Neural cell (in vitro differentiated cells): Measurements from ENCODE around the gene AMZ2. TPM values are rescaled to one million over a fixed set of nuclear protein-coding genes. Genes with fewer than 3 reads are reported as not detected.
"Not testable (repeated sequence)": the region's sequence is repeated elsewhere in the genome, so short reads cannot be mapped to it uniquely, and the experiment has no call there.

ENCODE experiments used
- H2AFZ ChIP-seq: fragments of 200-600, 300-800 bp; sonication (generic), shearing (Covaris generic); 2 replicates; pipeline ENCODE4 v1.6.0; 2014; ENCODE audit warnings: low read depth, mild to moderate bottlenecking, antibody characterized with exemption, low read length, moderate library complexity
- H3F3A ChIP-seq: fragments of 200-600 bp; shearing (Covaris generic); 2 replicates; pipeline ENCODE4 v1.6.1; 2016; ENCODE audit warnings: mild to moderate bottlenecking, moderate library complexity, mixed read lengths, antibody characterized with exemption, low read length; ENCODE audit not compliant: insufficient read depth, poor library complexity, severe bottlenecking
- H3K27ac ChIP-seq: fragments of 200-600, 300-800 bp; sonication (generic), shearing (Covaris generic); 2 replicates; pipeline ENCODE4 v1.5.1; 2014; ENCODE audit warnings: mild to moderate bottlenecking, low read length, moderate library complexity
- H3K27me3 ChIP-seq: fragments of 300-800, 200-600 bp; sonication (generic), shearing (Covaris generic); 2 replicates; pipeline ENCODE4 v1.6.0; 2014; ENCODE audit warnings: mild to moderate bottlenecking, low read depth, low read length, moderate library complexity; ENCODE audit not compliant: insufficient read depth
- H3K36me3 ChIP-seq: fragments of 300-800, 200-600 bp; sonication (generic), shearing (Covaris generic); 2 replicates; pipeline ENCODE4 v1.5.1; 2014; ENCODE audit warnings: mild to moderate bottlenecking, antibody characterized with exemption, low read length, moderate library complexity; ENCODE audit not compliant: insufficient read depth
- H3K4me2 ChIP-seq: fragments of 300-800, 200-600 bp; sonication (generic), shearing (Covaris generic); 2 replicates; pipeline ENCODE4 v1.6.0; 2014; ENCODE audit warnings: mild to moderate bottlenecking, low read length
- H3K4me3 ChIP-seq: fragments of 300-800, 200-600 bp; sonication (generic), shearing (Covaris generic); 2 replicates; pipeline ENCODE4 v1.5.1; 2014; ENCODE audit warnings: mild to moderate bottlenecking, low read length, moderate library complexity
- H3K79me2 ChIP-seq: fragments of 200-600 bp; shearing (Covaris generic); replicated peaks from 2 replicates; pipeline ENCODE4 v1.6.0; 2014; ENCODE audit warnings: mild to moderate bottlenecking, low read length, moderate library complexity; ENCODE audit not compliant: insufficient read depth
- H3K9ac ChIP-seq: fragments of 300-800, 200-600 bp; sonication (generic), shearing (Covaris generic); 2 replicates; pipeline ENCODE4 v1.6.1; 2016; ENCODE audit warnings: mild to moderate bottlenecking, low read length, mixed read lengths
- H3K9me2 ChIP-seq: fragments of 200-600 bp; shearing (Covaris generic); 2 replicates; pipeline ENCODE4 v1.6.1; 2016; ENCODE audit warnings: mild to moderate bottlenecking, low read length, mixed read lengths; ENCODE audit not compliant: insufficient read depth
- H3K9me3 ChIP-seq: fragments of 200-600, 300-800 bp; sonication (generic), shearing (Covaris generic); 2 replicates; pipeline ENCODE4 v1.6.1; 2016; ENCODE audit warnings: mild to moderate bottlenecking, mixed run types, low read length, moderate library complexity, mixed read lengths
- H4K20me1 ChIP-seq: fragments of 200-600 bp; shearing (Covaris generic); 2 replicates; pipeline ENCODE4 v1.6.1; 2016; ENCODE audit warnings: mild to moderate bottlenecking, mixed run types; ENCODE audit not compliant: insufficient read depth
- EP300 ChIP-seq: fragments of 450-650 bp; conservative IDR thresholded peaks from 2 replicates; pipeline ENCODE4 v1.6.1; 2014; ENCODE audit warnings: antibody characterized with exemption, mild to moderate bottlenecking, moderate library complexity; ENCODE audit not compliant: poor library complexity, severe bottlenecking
- EZH2 ChIP-seq: fragments of 200-600, 300-800 bp; shearing (Covaris generic), sonication (generic); IDR thresholded peaks from 2 replicates; pipeline ENCODE4 v1.6.1; 2014; ENCODE audit warnings: antibody characterized with exemption, low read length, borderline replicate concordance, mild to moderate bottlenecking; ENCODE audit not compliant: insufficient read depth, poor library complexity, severe bottlenecking
- MXI1 ChIP-seq: fragments of 450-650 bp; conservative IDR thresholded peaks from 2 replicates; pipeline ENCODE4 v1.6.1; 2014; ENCODE audit warnings: antibody characterized with exemption, mild to moderate bottlenecking; ENCODE audit not compliant: poor library complexity, severe bottlenecking
- POLR2AphosphoS5 ChIP-seq: IDR thresholded peaks from 2 replicates; pipeline ENCODE4 v1.6.1; 2012
- RAD21 ChIP-seq: fragments of 450-650 bp; conservative IDR thresholded peaks from 2 replicates; pipeline ENCODE4 v1.6.1; 2014; ENCODE audit warnings: antibody characterized with exemption, mild to moderate bottlenecking, moderate library complexity
- REST ChIP-seq: IDR thresholded peaks from 2 replicates; pipeline ENCODE4 v1.6.1; 2012; ENCODE audit warnings: borderline replicate concordance
- SMC3 ChIP-seq: fragments of 450-650 bp; conservative IDR thresholded peaks from 2 replicates; pipeline ENCODE4 v1.6.1; 2014; ENCODE audit warnings: antibody characterized with exemption, mild to moderate bottlenecking, moderate library complexity; ENCODE audit not compliant: poor library complexity
- TAF1 ChIP-seq: IDR thresholded peaks from 2 replicates; pipeline ENCODE4 v1.6.1; 2012; ENCODE audit warnings: low read depth
- polyA plus RNA-seq: library from polyadenylated mRNA; depleted of rRNA; stranded (reverse); fragments of >200 nt; gene quantifications from 2 replicates; pipeline ENCODE4 v1.2.3, GENCODE V29; 2014
- TF ChIP-seq, protein P1 (sequence below): fragments of 450-650 bp; IDR thresholded peaks from 2 replicates; pipeline ENCODE4 v1.5.1; 2014; ENCODE audit warnings: antibody characterized with exemption, mild to moderate bottlenecking, moderate library complexity; ENCODE audit not compliant: poor library complexity, severe bottlenecking

Gene AMZ2
- polyA plus RNA-seq, 1 donor from 2014 or later: 158 TPM

DNA sequence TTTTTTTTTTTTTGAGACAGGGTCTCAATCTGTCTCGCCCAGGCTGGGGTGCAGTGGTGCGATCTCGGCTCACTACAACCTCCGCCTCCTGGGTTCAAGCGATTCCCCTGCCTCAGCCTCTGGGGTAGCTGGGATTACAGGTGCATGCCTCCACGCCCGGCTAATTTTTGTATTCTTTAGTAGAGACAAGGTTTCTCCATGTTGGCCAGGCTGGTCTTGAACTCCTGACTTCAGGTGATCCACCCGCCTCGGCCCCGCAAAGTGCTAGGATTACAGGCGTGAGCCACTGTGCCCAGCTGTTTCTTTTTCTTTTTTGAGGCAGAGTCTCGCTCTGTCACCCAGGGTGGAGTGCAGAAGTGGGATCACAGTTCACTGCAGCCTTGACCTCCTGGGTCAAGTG, 27.1 kb upstream of the AMZ2 start:
- H3F3A ChIP-seq, H3K27ac ChIP-seq, H3K36me3 ChIP-seq, H4K20me1 ChIP-seq, H3K4me3 ChIP-seq, H3K4me2 ChIP-seq, H3K27me3 ChIP-seq, H2AFZ ChIP-seq, H3K79me2 ChIP-seq, H3K9ac ChIP-seq, H3K9me2 ChIP-seq, H3K9me3 ChIP-seq: not testable (repeated sequence)

DNA sequence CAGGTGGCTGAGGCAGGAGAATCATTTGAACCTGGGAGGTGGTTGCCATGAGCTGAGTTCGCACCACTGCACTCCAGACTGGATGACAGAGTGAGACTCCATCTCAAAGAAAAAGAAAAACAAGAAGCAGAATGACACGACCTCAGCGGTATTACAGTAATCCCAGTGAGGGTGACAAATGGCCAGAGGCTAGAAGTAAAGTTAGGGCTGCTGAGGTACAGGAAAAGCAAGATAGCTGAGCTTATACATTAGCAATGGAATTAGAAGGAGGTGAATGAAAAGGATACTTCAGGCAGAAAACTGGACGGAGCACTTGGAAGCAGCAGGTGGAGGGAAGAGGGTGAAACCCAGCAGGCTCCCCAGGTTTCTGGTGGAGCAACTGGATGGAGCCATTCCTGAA, 26.1 kb upstream of the AMZ2 start:
- Histone ChIP-seq H2AFZ (no peak overlapping the region), H3K36me3 (no peaks in the 10 kb centered on the region), H3K9me3 (no peaks in the 10 kb centered on the region), H3K4me2 (no peak overlapping the region), H4K20me1 (no peaks in the 10 kb centered on the region), H3K79me2 (no peaks in the 10 kb centered on the region), H3K27me3 (no peaks in the 10 kb centered on the region), H3F3A (no peaks in the 10 kb centered on the region), H3K4me3 (no peak overlapping the region), H3K9ac (no peak overlapping the region), H3K9me2 (no peaks in the 10 kb centered on the region), H3K27ac (no peak overlapping the region)
- TF ChIP-seq POLR2AphosphoS5 (no peak), EZH2 (no peak), EP300 (no peak)
- TF ChIP-seq, protein P1, sequence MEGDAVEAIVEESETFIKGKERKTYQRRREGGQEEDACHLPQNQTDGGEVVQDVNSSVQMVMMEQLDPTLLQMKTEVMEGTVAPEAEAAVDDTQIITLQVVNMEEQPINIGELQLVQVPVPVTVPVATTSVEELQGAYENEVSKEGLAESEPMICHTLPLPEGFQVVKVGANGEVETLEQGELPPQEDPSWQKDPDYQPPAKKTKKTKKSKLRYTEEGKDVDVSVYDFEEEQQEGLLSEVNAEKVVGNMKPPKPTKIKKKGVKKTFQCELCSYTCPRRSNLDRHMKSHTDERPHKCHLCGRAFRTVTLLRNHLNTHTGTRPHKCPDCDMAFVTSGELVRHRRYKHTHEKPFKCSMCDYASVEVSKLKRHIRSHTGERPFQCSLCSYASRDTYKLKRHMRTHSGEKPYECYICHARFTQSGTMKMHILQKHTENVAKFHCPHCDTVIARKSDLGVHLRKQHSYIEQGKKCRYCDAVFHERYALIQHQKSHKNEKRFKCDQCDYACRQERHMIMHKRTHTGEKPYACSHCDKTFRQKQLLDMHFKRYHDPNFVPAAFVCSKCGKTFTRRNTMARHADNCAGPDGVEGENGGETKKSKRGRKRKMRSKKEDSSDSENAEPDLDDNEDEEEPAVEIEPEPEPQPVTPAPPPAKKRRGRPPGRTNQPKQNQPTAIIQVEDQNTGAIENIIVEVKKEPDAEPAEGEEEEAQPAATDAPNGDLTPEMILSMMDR: no peak

GRCh38 chr17:68222606-68223005, 25.2 kb upstream of the AMZ2 start:
- no peaks in the 10 kb centered on the region for H4K20me1 ChIP-seq
- H3K36me3 ChIP-seq: no peaks in the 10 kb centered on the region
- H3K9me2 ChIP-seq: no peaks in the 10 kb centered on the region

More at GRCh38 chr17:68222606-68223005, 25.2 kb upstream of the AMZ2 start:
- H3K4me3 ChIP-seq: no peak overlapping the region
- H3K9me3 ChIP-seq: no peaks in the 10 kb centered on the region
- H3K9ac ChIP-seq: no peak overlapping the region
- no peaks in the 10 kb centered on the region for H3K27me3 ChIP-seq
- H2AFZ ChIP-seq: no peak overlapping the region
- H3F3A ChIP-seq: no peaks in the 10 kb centered on the region
- no peak overlapping the region for H3K4me2 ChIP-seq
- H3K79me2 ChIP-seq: no peaks in the 10 kb centered on the region
- TF ChIP-seq REST (no peak), EZH2 (no peak), MXI1 (no peak), SMC3 (no peak), TAF1 (no peak), EP300 (no peak), POLR2AphosphoS5 (no peak), RAD21 (no peak)
- TF ChIP-seq, protein P1: no peak
- no peak overlapping the region for H3K27ac ChIP-seq
